GM19099 (cell line): Measurements from ENCODE around the gene TRIO.

Source experiments
- POLR2A ChIP-seq: IDR thresholded peaks from 3 replicates; pipeline ENCODE4 v1.6.1; 2011; ENCODE audit warnings: low read depth; ENCODE audit not compliant: insufficient read length; ENCODE audit errors: extremely low read depth

Gene TRIO

DNA sequence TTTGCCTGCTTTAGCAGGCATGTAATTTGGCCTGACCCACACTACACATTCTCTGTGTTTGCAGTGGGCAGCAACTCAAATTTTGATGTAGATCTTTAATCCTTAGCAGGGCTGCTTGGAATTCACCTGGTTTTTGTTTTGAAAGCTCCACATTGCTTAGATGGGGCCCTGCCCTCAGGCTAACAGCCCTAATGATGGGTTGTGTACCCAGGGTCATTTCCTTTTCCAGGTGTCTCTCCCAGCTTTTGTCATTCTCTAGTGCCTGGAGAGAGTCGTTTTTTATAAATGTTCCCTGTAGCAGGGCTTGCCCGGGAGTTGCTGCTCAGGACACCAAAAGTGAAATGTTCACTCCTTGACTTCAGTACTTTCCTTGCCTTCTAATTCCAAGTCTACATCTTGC, 126.3 kb downstream of the TRIO start:
- TF ChIP-seq POLR2A = no peak

- no peak for TF ChIP-seq POLR2A
Observed at GRCh38 chr5:14270209-14270702, 127.1 kb downstream of the TRIO start.

DNA sequence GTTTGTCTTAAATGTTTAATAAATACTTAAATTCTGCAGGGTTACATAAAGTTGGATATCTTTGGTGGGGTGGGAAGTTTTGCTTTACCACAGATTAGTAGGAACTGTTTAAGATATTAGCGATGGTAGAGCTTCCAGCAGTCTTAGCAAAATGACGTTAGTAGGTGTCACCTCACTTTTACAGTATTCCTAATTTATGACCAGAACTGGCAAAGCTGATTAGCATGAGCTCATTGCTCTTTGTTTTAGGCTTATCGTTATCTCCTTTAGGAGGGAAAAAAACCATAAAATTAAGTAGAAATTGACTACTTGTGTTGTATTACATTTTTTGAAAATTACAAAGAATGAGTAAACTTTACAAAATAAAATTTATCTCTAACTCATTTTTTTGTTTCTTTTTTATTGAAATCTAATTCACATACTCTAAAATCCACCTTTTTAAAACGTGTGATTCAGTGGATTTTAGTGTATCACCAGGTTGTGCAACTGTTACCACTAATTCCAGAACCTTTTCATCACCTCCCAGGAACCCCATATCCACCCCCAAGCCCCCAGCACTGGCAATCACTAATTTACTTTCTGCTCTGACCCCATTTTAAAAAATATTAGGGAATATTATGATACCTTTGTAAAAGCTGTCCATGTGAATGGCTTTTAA, 129.5 kb downstream of the TRIO start:
- TF ChIP-seq POLR2A = no peak

- TF ChIP-seq POLR2A = no peak
Observed at GRCh38 chr5:14273207-14273767, 130.1 kb downstream of the TRIO start.

DNA sequence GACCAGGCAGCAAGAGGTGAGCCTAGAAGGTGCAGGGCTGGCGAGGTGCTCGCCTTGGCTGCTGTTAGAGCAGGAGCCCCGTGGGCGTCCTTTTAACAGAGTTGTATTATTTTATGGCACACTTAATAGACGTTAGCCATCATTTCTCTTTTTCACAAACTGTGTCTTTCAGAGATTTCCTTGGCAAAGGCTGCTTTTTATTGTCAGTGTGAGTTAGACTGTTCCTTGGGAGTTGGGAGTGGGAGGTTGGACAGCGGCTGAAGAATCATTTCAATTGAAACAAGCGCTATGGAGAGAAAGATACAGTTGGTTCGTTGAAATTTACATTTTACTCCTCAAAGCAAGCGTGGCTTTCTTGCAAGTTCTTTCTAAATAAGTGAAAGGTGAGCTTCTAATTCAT, 133.2 kb downstream of the TRIO start:
- no peak for TF ChIP-seq POLR2A

DNA sequence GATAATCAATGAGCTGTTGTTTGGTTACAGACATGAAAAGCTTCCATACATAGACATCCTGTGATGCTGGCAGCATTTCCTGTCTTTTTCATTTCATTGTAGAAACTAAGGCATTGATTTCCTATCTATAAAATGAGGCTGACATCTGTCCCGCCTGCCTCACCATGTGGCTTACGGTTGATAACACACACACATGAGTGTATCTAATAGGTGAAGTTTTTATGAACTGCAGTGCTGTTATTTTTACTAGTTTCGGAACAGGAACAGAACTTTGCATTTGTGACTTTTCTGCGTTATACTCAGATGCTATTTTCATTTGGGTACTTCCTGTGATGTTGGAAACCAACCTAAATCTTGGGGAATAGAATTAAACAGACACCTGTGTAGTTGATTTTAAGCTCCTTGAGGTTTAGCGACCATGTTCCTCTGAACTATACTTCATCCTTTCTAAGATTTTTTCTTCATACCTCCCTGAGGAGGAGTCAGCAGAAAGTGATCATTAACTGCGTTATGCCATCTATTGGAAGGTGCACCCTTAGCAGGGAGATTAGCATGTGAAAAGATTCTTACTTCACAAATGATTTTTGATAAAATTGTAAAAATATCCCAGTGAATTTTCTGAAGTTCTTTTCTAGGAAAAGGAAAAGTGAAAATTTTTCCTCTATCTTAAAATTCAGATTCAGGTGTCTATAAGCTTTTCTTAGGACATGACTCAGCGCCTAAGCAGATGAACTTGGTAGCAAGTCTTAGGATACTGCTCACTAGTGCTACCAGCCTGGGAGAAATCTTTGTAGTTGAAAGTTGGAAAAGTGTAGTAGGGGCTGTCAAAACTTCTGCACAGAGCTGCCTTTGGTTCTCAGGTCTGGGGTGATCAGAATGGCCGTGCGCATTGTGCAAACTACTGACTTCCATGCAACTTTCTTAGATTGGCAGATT, 134.5 kb downstream of the TRIO start:
- no peak for TF ChIP-seq POLR2A

GRCh38 chr5:14280294-14280854, 137.2 kb downstream of the TRIO start:
- no peak for TF ChIP-seq POLR2A

DNA sequence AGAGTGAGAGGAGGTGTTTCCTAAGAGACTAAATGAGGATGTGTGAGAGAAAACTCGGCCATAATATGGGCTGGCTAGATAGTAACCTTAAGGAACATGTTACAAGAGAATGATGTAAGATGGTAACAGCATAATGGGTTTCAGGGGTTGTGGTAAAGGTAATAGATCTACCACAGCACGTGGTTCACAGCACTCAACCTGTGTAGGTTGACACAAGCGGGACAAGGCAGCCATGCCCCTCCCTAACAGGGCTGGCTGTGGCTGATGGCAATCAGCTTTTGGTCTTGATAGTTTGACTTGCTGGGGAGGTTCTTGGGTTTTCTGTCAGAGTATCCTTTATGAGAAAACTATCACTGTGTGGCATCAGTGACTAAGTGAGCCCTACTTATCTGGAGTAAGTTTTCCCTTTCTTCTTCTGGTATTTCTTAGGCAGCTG, 138.6 kb downstream of the TRIO start:
- TF ChIP-seq POLR2A = no peak

GRCh38 chr5:14283139-14283538, 140.0 kb downstream of the TRIO start:
- TF ChIP-seq POLR2A = no peak

DNA sequence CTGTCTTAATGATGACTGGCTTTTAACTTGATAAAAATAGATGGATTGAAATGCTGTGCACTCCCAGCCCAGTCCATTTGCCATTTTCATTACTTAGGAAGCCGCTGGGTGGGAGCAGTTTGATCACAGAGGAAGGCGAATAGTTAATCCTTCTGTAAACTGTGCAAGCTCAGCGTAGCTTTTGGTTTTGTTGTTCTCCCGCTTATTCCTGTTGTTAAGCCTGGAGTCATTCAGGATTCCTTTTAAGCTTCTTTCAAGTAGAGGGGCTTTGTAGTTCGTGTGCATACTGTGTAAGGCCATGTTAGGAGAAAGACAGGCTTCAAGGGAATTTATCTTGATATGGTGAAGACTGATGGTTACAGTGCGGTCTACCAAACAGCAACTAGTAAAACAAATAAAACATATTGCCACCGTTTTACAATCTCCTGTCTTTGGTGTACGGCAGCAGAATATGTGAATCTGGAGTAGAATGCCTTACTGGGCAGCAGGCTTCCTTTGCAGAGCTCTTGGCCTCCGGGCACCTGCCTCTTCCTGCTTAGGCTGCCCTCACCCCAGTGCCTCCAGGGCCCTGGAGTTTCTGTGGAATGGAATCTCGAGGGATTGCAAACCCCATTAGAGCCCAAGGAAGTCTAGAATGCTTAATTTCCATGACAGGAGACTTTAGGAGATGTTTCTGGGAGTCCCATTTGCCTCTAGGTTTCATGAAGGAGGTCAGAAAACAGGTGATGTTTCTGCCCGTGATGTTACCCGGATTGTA, 141.4 kb downstream of the TRIO start:
- TF ChIP-seq POLR2A = no peak

GRCh38 chr5:14286007-14286406, 142.9 kb downstream of the TRIO start:
- TF ChIP-seq POLR2A = no peak

GRCh38 chr5:14286574-14287421, 143.7 kb downstream of the TRIO start:
- TF ChIP-seq POLR2A = no peak

DNA sequence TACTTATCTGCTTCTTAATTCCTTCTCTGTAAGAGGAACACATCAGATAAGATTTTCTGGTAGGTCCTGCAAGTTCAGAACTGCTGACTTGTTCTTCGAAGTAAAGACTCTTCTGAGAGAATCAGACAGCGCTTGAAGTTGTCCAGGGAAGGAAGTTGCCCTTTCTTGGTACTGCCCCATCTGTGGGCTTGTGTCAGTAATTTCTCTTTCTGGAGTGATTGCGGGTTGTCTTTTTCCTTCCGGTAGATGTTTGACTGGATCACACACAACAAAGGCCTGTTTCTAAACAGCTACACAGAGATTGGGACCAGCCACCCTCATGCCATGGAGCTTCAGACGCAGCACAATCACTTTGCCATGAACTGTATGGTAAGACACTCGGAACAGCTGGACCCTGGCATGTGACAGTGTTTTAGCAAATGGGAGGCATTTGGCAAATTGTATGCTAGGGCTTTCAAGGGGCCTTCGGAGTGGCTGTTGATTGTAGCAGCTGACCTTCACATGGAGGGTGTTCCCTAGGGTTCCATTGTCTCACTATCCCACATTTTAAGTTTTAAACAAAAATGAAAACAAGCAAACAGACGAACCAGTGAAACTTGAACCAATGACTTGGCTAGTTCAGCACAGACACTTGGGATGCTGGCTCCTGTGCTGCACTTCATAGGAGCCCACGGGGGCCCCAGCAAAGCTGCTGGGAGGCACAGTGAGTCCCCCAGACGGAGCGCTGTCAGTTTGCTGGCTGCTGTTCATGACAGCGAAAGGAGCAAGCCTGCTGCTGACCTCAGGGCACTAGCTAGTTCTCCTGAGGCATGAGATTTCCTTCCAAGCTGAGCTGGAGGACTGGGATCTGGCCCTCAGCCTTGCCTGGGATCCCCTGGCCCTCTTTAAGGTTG, 149.9 kb downstream of the TRIO start:
- TF ChIP-seq POLR2A = no peak
